Measurements from ENCODE around the gene MRPL9. TPM values are rescaled to one million over a fixed set of nuclear protein-coding genes. Genes with fewer than 3 reads are reported as not detected.

MRPL9 gene
- total RNA-seq (100 to 1,000 TPM; 190 to 195 TPM), polyA plus RNA-seq (132 TPM)

DNA sequence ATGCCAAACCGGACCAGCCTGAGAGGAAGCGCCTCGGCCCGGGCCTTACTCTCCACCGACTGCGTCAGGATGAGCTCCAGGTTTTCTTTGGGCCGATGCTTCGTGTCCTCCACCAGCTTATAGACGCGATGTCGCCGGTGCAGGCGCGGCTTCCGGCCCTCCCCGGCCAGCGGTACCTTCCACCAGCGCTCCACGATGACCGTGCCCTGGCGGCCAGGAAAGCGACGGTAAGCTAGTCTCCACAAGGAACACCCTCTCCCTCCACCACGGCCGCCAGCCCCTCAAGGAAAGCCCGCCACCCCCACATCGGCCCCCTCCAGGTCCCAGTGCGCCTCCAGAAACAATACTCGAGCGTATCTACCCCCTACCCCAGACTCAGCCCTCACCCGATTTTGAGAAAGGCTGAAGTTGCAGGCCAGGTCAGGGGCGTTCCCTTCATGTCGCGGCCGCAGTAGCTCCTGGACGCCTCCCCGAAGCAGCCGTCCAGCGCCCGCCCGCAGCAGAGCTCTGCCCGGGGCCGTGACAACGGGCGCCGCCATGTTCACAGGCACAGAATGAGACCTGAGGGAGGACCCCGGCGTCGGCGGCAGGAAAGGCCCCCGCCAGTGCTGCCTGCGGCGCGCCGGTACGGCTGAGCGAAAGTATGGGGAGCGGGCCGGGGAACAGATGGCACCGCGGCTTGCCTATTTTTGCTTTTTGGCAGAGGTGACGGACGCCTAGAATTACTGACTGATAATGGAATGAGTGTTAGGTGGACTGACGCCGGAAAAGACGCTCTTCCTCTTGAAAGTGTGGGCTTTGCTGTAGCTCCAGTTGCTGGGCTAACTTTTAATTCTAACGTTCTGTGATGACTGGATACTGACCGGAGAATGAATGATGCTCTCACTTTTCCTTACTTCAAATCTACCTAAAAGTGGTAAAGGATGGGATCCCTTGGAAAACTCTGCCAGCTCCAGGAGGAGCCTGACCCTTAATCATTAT is at the start of gene MRPL9:
TSS of gene MRPL9 (minus strand) at position 556 of the 981 bp plus-strand sequence. CDS start at position 539, 17 bp downstream.
- peak; percentile 71 to 87 (median 77) for DNase-seq
- Histone ChIP-seq H3K36me3 (ENCODE audit: insufficient read depth, low read length) (peaks cover 21% of the 10 kb centered on the region), H3K27ac (ENCODE audit: low read depth, low read length) (peak within 1 kb of the TSS; percentile 86), H3K9me3 (ENCODE audit: low read length) (no peaks in the 10 kb centered on the region), H3K4me1 (ENCODE audit: insufficient read depth, low read length) (peaks cover 12% of the 10 kb centered on the region), H3K4me3 (ENCODE audit: low read length) (peak within 1 kb of the TSS; percentile 81), H3K27me3 (ENCODE audit: insufficient read depth, low read length, poor library complexity, severe bottlenecking) (no peaks in the 10 kb centered on the region)
- Mint-ChIP-seq H3K27me3 (no peaks in the 10 kb centered on the region), H3K36me3 (peaks cover 0 to 51% (median 11%) of the 10 kb centered on the region in 3 donors), H3K9me3 (no peaks in the 10 kb centered on the region), H3K4me3 (peak within 1 kb of the TSS; percentile 83 to 98 (median 92)), H3K4me1 (peaks cover 19 to 29% (median 23%) of the 10 kb centered on the region in 3 donors), H3K27ac (peak within 1 kb of the TSS; percentile 84 to 99 (median 98))
- ChIA-PET CTCF (interaction anchor here (0.8 to 1.7 kb wide), 5 partner anchors 10 to 115 kb away, joined by 3 to 6 read pairs (median 3); partner anchors contain the start of gene TDRKH), POLR2A (interaction anchor here (0.5 to 1.9 kb wide), 11 partner anchors 27 to 436 kb away, joined by 3 to 14 read pairs (median 4); partner anchors contain the start of genes PI4KB and TDRKH)

DNA sequence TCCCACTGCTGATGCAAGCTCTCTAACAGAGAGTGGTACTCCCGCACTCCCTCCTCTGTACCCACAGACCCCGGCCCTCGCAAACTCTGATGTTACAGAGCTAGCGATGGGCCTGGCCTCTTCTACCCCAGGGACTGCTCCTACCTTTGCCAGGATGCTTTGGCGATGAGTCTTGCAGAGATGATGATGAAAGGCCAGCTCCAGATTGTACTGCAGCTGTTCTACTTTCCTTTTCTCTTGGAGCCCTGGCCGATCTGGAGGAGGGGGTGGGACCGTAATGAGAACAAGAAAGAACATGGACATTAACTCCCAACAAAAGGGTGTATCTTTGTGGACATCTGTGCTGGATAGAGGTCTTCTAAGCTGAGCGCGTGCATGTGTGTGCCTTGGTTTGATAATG is 47.9 kb upstream of the MRPL9 start:
- Histone ChIP-seq H3K27ac (ENCODE audit: low read depth, low read length) (no peak overlapping the region), H3K27me3 (ENCODE audit: insufficient read depth, low read length, poor library complexity, severe bottlenecking) (no peaks in the 10 kb centered on the region), H3K4me3 (ENCODE audit: low read length) (no peak overlapping the region), H3K4me1 (ENCODE audit: insufficient read depth, low read length) (peaks cover 22% of the 10 kb centered on the region), H3K36me3 (ENCODE audit: insufficient read depth, low read length) (no peaks in the 10 kb centered on the region), H3K9me3 (ENCODE audit: low read length) (no peaks in the 10 kb centered on the region)
- no peak overlapping the region for H3K4me3 Mint-ChIP-seq
- peaks cover 0 to 3% (median 1%) of the 10 kb centered on the region in 3 donors for H3K36me3 Mint-ChIP-seq
- ChIA-PET POLR2A (no interaction called here), CTCF (interaction anchor here (1.0 to 2.2 kb wide), 2 partner anchors 10 to 15 kb away, joined by 4 to 7 read pairs; no protein-coding TSS in a partner anchor)
- no peak for DNase-seq
- H3K27ac Mint-ChIP-seq: peak overlapping the region in 5 of 8 donors; percentile 22 to 92 (median 58)
- H3K27me3 Mint-ChIP-seq: peaks cover 0 to 2% of the 10 kb centered on the region in 2 donors
- H3K4me1 Mint-ChIP-seq: peaks cover 34 to 43% (median 36%) of the 10 kb centered on the region in 3 donors
- H3K9me3 Mint-ChIP-seq: no peaks in the 10 kb centered on the region

DNA sequence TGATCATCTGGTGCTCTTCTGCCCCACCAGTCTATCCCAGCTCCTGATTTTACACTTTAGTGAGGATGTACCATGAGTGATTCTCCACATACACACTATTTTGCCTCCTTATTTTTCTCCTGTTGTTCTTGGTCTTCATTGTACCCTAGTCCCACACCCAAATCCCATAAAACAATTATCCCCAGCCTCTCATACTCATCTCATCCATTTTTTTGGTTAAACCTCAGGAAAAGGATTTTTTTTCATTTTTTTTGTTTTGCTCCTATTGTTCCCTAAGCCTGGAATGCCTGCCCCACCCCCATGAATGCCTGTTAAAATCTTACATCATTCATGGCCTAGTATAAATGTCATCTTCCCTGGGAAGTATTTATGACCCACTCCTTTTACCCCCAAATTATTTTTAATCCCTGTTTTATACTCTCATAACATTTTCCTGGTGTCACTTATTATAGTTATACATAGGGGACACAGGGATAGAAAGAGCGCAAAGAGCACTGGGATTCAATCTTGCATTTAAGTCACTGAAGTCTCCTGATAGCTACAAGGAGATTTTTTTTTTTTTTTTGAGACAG is 46.8 kb upstream of the MRPL9 start:
- no peaks in the 10 kb centered on the region for H3K27me3 ChIP-seq (ENCODE audit: insufficient read depth, low read length, poor library complexity, severe bottlenecking)
- no peaks in the 10 kb centered on the region for H3K36me3 ChIP-seq (ENCODE audit: insufficient read depth, low read length)
- H3K9me3 ChIP-seq (ENCODE audit: low read length): no peaks in the 10 kb centered on the region
- H3K4me1 Mint-ChIP-seq: peaks cover 24 to 32% (median 25%) of the 10 kb centered on the region in 3 donors
- no peaks in the 10 kb centered on the region for H3K36me3 Mint-ChIP-seq
- H3K4me3 ChIP-seq (ENCODE audit: low read length): no peak overlapping the region
- H3K27ac Mint-ChIP-seq: peak overlapping the region in 6 of 8 donors; percentile 20 to 84 (median 49)
- peaks cover 0 to 2% of the 10 kb centered on the region in 2 donors for H3K27me3 Mint-ChIP-seq
- no peak overlapping the region for H3K27ac ChIP-seq (ENCODE audit: low read depth, low read length)
- ChIA-PET POLR2A (interaction anchor here (0.8 kb wide), 1 partner anchor 118 kb away, joined by 3 read pairs; no protein-coding TSS in a partner anchor), CTCF (interaction anchor here (0.7 to 2.2 kb wide), 2 partner anchors 11 to 26 kb away, joined by 3 to 7 read pairs; no protein-coding TSS in a partner anchor)
- H3K9me3 Mint-ChIP-seq: no peaks in the 10 kb centered on the region
- no peak for DNase-seq
- H3K4me3 Mint-ChIP-seq: no peak overlapping the region
- peaks cover 11% of the 10 kb centered on the region for H3K4me1 ChIP-seq (ENCODE audit: insufficient read depth, low read length)

DNA sequence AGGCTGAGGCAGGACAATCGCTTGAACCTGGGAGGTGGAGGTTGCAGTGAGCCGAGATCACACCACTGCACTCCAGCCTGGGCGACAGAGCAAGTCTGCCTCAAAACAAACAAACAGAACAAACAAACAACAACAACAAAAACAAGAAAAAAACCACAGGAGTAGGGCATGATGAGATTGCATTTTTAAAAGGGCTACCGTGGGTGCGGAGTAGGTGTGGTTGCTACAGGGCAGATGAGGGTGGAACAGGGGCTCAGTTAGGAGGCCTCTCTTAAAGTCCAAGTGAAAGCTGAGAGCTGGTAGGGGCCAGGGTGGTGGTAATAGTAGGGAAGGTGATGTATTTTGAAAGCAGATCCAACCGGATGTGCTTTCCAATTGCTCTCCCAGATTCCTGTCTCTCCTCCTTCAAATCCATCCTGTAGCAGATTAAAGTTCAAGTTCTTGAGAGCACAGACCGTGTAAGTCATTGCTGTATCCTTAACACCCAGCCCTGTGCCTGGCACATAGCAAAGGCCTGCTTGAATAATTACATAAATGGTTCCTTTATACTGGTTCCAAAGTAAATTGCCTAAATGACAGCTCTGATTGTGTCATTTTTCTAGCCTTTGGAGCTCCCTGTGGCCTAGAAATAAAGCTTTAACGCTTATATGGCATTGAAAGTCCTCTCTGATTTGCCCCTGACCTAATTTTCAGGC is 46.1 kb upstream of the MRPL9 start:
- H3K27ac ChIP-seq (ENCODE audit: low read depth, low read length): no peak overlapping the region
- H3K36me3 ChIP-seq (ENCODE audit: insufficient read depth, low read length): no peaks in the 10 kb centered on the region
- H3K4me1 Mint-ChIP-seq: peaks cover 18 to 27% (median 18%) of the 10 kb centered on the region in 3 donors
- H3K9me3 Mint-ChIP-seq: no peaks in the 10 kb centered on the region
- no peaks in the 10 kb centered on the region for H3K36me3 Mint-ChIP-seq
- peaks cover 0 to 2% of the 10 kb centered on the region in 2 donors for H3K27me3 Mint-ChIP-seq
- H3K4me3 ChIP-seq (ENCODE audit: low read length): no peak overlapping the region
- peaks cover 4% of the 10 kb centered on the region for H3K4me1 ChIP-seq (ENCODE audit: insufficient read depth, low read length)
- H3K9me3 ChIP-seq (ENCODE audit: low read length): no peaks in the 10 kb centered on the region
- no peak for DNase-seq
- POLR2A ChIA-PET: interaction anchor here (0.8 kb wide), 1 partner anchor 117 kb away, joined by 3 read pairs; no protein-coding TSS in a partner anchor
- H3K27me3 ChIP-seq (ENCODE audit: insufficient read depth, low read length, poor library complexity, severe bottlenecking): no peaks in the 10 kb centered on the region
- H3K27ac Mint-ChIP-seq: peak overlapping the region in 7 of 8 donors; percentile 8 to 88 (median 74)
- H3K4me3 Mint-ChIP-seq: no peak overlapping the region
- CTCF ChIA-PET: interaction anchor here (0.7 to 1.3 kb wide), 2 partner anchors 23 to 27 kb away, joined by 3 read pairs; no protein-coding TSS in a partner anchor

DNA sequence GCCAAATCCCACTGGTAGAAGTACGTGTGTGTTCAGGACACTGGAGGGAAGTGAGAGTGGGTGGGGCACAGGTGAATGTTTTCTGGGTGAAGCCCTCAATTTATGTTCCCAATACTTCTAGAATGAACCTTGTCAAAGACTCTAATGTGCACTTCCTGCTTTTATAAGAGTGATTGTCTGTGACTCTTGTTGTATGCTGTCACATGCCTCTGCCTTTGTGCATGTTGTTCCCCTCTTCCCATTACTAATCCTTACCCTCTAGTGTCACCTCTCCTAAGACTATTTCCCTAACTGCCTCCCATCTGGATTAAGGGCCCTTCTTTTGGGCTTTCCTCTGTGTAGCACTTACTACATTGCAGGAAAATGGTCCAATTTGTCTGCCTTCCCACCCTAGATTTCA is 44.5 kb upstream of the MRPL9 start:
- Histone ChIP-seq H3K27ac (ENCODE audit: low read depth, low read length) (no peak overlapping the region), H3K9me3 (ENCODE audit: low read length) (no peaks in the 10 kb centered on the region), H3K36me3 (ENCODE audit: insufficient read depth, low read length) (no peaks in the 10 kb centered on the region), H3K4me1 (ENCODE audit: insufficient read depth, low read length) (no peaks in the 10 kb centered on the region), H3K27me3 (ENCODE audit: insufficient read depth, low read length, poor library complexity, severe bottlenecking) (no peaks in the 10 kb centered on the region), H3K4me3 (ENCODE audit: low read length) (no peak overlapping the region)
- ChIA-PET CTCF (interaction anchor here (1.0 to 1.4 kb wide), 3 partner anchors 10 to 29 kb away, joined by 3 to 4 read pairs (median 3); no protein-coding TSS in a partner anchor), POLR2A (no interaction called here)
- Mint-ChIP-seq H3K4me3 (no peak overlapping the region), H3K27ac (peak overlapping the region in 4 of 8 donors; percentile 4 to 83 (median 40)), H3K36me3 (no peaks in the 10 kb centered on the region), H3K27me3 (peaks cover 0 to 2% of the 10 kb centered on the region in 2 donors), H3K9me3 (no peaks in the 10 kb centered on the region), H3K4me1 (peaks cover 7 to 14% (median 11%) of the 10 kb centered on the region in 3 donors)
- DNase-seq: no peak

DNA sequence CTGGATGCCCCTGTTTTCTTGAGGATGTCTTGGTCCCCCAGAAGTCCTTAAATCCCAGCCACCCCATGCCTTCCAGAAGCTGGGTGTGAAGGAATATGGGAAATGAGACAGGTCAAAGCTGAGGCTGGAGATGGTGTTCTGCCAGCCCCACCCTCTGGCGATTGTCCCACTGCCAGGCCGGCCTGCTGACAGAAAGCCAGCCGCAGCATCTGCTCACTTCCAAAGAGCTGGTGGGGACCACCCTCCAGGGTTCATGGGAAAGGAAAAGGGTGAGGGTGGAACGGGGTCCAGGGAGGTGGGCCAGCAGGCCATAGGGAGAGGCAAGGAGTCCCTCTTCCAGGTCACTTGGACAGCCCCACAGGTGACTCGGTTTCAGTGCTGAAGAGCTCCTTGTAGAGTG is 43.8 kb upstream of the MRPL9 start:
- H3K4me3 ChIP-seq (ENCODE audit: low read length): no peak overlapping the region
- Mint-ChIP-seq H3K27ac (peak overlapping the region in 2 of 8 donors; percentile 26 to 88), H3K27me3 (peaks cover 0 to 2% of the 10 kb centered on the region in 2 donors), H3K36me3 (no peaks in the 10 kb centered on the region), H3K4me3 (no peak overlapping the region), H3K9me3 (no peaks in the 10 kb centered on the region), H3K4me1 (peaks cover under 1 to 8% (median 7%) of the 10 kb centered on the region in 3 donors)
- no peaks in the 10 kb centered on the region for H3K9me3 ChIP-seq (ENCODE audit: low read length)
- no peaks in the 10 kb centered on the region for H3K36me3 ChIP-seq (ENCODE audit: insufficient read depth, low read length)
- H3K27me3 ChIP-seq (ENCODE audit: insufficient read depth, low read length, poor library complexity, severe bottlenecking): no peaks in the 10 kb centered on the region
- CTCF ChIA-PET: interaction anchor here (1.0 to 1.4 kb wide), 2 partner anchors 10 to 29 kb away, joined by 3 to 4 read pairs; no protein-coding TSS in a partner anchor
- no peak for DNase-seq
- no peaks in the 10 kb centered on the region for H3K4me1 ChIP-seq (ENCODE audit: insufficient read depth, low read length)
- no peak overlapping the region for H3K27ac ChIP-seq (ENCODE audit: low read depth, low read length)
- POLR2A ChIA-PET: no interaction called here

DNA sequence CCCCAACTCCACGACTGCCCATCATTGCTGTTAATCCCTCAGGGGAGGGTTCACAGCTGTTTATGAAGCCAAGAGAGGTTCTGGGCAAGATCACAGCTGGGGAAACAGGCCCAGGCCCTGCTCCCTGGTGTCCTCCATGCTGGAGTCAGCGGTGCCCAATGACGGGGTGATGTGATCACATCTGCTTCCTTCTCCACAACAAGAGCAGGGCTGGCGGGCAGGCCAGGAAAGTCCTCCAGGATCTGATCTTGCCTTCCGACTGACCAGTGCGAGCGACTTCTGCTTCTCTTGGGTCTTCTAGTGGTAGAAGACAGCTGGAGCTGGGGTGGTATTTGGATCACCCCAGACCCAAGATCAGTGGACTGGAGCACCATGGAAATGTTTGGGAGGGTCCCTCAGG is 42.9 kb upstream of the MRPL9 start:
- Histone ChIP-seq H3K4me1 (ENCODE audit: insufficient read depth, low read length) (no peaks in the 10 kb centered on the region), H3K4me3 (ENCODE audit: low read length) (no peak overlapping the region), H3K9me3 (ENCODE audit: low read length) (no peaks in the 10 kb centered on the region), H3K36me3 (ENCODE audit: insufficient read depth, low read length) (no peaks in the 10 kb centered on the region), H3K27ac (ENCODE audit: low read depth, low read length) (no peak overlapping the region), H3K27me3 (ENCODE audit: insufficient read depth, low read length, poor library complexity, severe bottlenecking) (no peaks in the 10 kb centered on the region)
- Mint-ChIP-seq H3K4me3 (no peak overlapping the region), H3K36me3 (no peaks in the 10 kb centered on the region), H3K27ac (peak overlapping the region in 4 of 8 donors; percentile 17 to 88 (median 32)), H3K27me3 (peaks cover 0 to 5% of the 10 kb centered on the region in 2 donors), H3K9me3 (no peaks in the 10 kb centered on the region), H3K4me1 (peaks cover 0 to 5% (median 0%) of the 10 kb centered on the region in 3 donors)
- no peak for DNase-seq
- ChIA-PET CTCF (no interaction called here), POLR2A (interaction anchor here (0.6 kb wide), 1 partner anchor 125 kb away, joined by 4 read pairs; no protein-coding TSS in a partner anchor)
